ENCODE measurements around the gene ABCA2.
A peak's percentile ranks its signal among the peaks of the same experiment; 100 is the strongest.

ABCA2 gene

GRCh38 chr9:136996361-136997292, 31.4 kb downstream of the ABCA2 start, which contains the start of gene CLIC3:
CLIC3 (minus strand) TSS chr9:136996568; CDS start chr9:136996543, 25 bp downstream.
- peak; percentile 82 for DNase-seq

GRCh38 chr9:136995772-136996311, 32.2 kb downstream of the ABCA2 start:
- peak; percentile 80 for DNase-seq

GRCh38 chr9:136995362-136995761, 32.7 kb downstream of the ABCA2 start:
- no peak for DNase-seq

- DNase-seq, result no peak
These were observed 33.2 kb downstream of the ABCA2 start for GRCh38 chr9:136994888-136995230.

- DNase-seq, result no peak
These were observed 33.7 kb downstream of the ABCA2 start for GRCh38 chr9:136994180-136994887.

GRCh38 chr9:136992819-136993369, 35.1 kb downstream of the ABCA2 start:
- no peak for DNase-seq

- peak; percentile 99 for DNase-seq
These were observed 35.8 kb downstream of the ABCA2 start, which contains the start of gene PAXX for GRCh38 chr9:136991993-136992818. PAXX (plus strand) TSS chr9:136992422; CDS start chr9:136992444, 22 bp downstream.

- no peak for DNase-seq
These were observed 37.7 kb downstream of the ABCA2 start for GRCh38 chr9:136990242-136990911.

- no peak for DNase-seq
These were observed 39.2 kb downstream of the ABCA2 start for GRCh38 chr9:136988872-136989271.

GRCh38 chr9:136985853-136986252, 42.2 kb downstream of the ABCA2 start:
- no peak for DNase-seq

- no peak for DNase-seq
These were observed 42.9 kb downstream of the ABCA2 start for GRCh38 chr9:136985027-136985602.

GRCh38 chr9:136984464-136985026, 43.5 kb downstream of the ABCA2 start:
- DNase-seq, result no peak

GRCh38 chr9:136983656-136984314, 44.3 kb downstream of the ABCA2 start:
- no peak for DNase-seq

- no peak for DNase-seq
These were observed 44.9 kb downstream of the ABCA2 start for GRCh38 chr9:136983167-136983566.

- no peak for DNase-seq
These were observed 45.6 kb downstream of the ABCA2 start, which contains the start of gene LCNL1 for GRCh38 chr9:136982232-136983051. LCNL1 (plus strand) TSS chr9:136982993; CDS start chr9:136983587, 594 bp downstream.

GRCh38 chr9:136981588-136982231, 46.3 kb downstream of the ABCA2 start:
- no peak for DNase-seq

GRCh38 chr9:136980669-136981478, 47.2 kb downstream of the ABCA2 start:
- no peak for DNase-seq

Measured in 8988T (cell line).